DOHH2 (cell line): ENCODE measurements around the gene MMADHC.

Source experiments
- H3F3A ChIP-seq: fragments of 200-600 bp; sonication (generic), shearing (Covaris generic); 2 replicates; pipeline ENCODE4 v1.6.0; 2016; ENCODE audit warnings: antibody characterized with exemption, mild to moderate bottlenecking; ENCODE audit not compliant: control insufficient read depth, insufficient read depth
- H3K27ac ChIP-seq: fragments of 200-600 bp; sonication (generic); 2 replicates; pipeline ENCODE4 v1.5.1; 2014; ENCODE audit warnings: low read depth, mild to moderate bottlenecking, low read length, moderate library complexity
- H3K27me3 ChIP-seq: fragments of 200-600 bp; sonication (generic); 2 replicates; pipeline ENCODE4 v1.6.1; 2014; ENCODE audit warnings: mild to moderate bottlenecking, low read length, mixed read lengths; ENCODE audit not compliant: control insufficient read depth
- H3K36me3 ChIP-seq: fragments of 200-600 bp; sonication (generic); 2 replicates; pipeline ENCODE4 v1.6.1; 2014; ENCODE audit warnings: mild to moderate bottlenecking, low read length, moderate library complexity, mixed read lengths; ENCODE audit not compliant: control insufficient read depth
- H3K4me1 ChIP-seq: fragments of 200-600 bp; sonication (generic); 2 replicates; pipeline ENCODE4 v1.6.1; 2014; ENCODE audit warnings: mild to moderate bottlenecking, low read length, mixed read lengths; ENCODE audit not compliant: control insufficient read depth
- H3K4me2 ChIP-seq: fragments of 200-600 bp; sonication (generic); 2 replicates; pipeline ENCODE4 v1.6.0; 2014; ENCODE audit warnings: mild to moderate bottlenecking, low read length, moderate library complexity
- H3K4me3 ChIP-seq: fragments of 200-600 bp; sonication (generic); 2 replicates; pipeline ENCODE4 v1.5.1; 2014; ENCODE audit warnings: mild to moderate bottlenecking, low read length, mixed read lengths
- H3K79me2 ChIP-seq: fragments of 200-600 bp; sonication (generic); 2 replicates; pipeline ENCODE4 v1.6.1; 2014; ENCODE audit warnings: mild to moderate bottlenecking, low read length, mixed read lengths; ENCODE audit not compliant: control insufficient read depth
- H3K9me2 ChIP-seq: fragments of 200-600 bp; sonication (generic); replicated peaks from 2 replicates; pipeline ENCODE4 v1.6.1; 2014; ENCODE audit warnings: mild to moderate bottlenecking, low read length, mixed read lengths; ENCODE audit not compliant: control insufficient read depth
- H3K9me3 ChIP-seq: fragments of 200-600 bp; sonication (generic); 2 replicates; pipeline ENCODE4 v1.6.1; 2014; ENCODE audit warnings: antibody characterized with exemption, low read length, mixed read lengths; ENCODE audit not compliant: control insufficient read depth, insufficient read depth
- H4K20me1 ChIP-seq: fragments of 200-600 bp; sonication (generic); 2 replicates; pipeline ENCODE4 v1.6.0; 2014; ENCODE audit warnings: low read depth, mild to moderate bottlenecking, antibody characterized with exemption, low read length, moderate library complexity; ENCODE audit not compliant: control insufficient read depth, insufficient read depth
- CTCF ChIP-seq: fragments of 200-600 bp; sonication (generic); IDR thresholded peaks from one replicate; pipeline ENCODE4 v1.5.1; 2014; ENCODE audit warnings: antibody characterized with exemption, mild to moderate bottlenecking, low read depth, low read length; ENCODE audit not compliant: poor library complexity, severe bottlenecking
- EZH2phosphoT487 ChIP-seq: fragments of 200-600 bp; sonication (generic); IDR thresholded peaks from 2 replicates; pipeline ENCODE4 v1.6.1; 2017; ENCODE audit warnings: borderline replicate concordance, mild to moderate bottlenecking, antibody characterized with exemption, low read length, moderate library complexity, mixed read lengths

Gene MMADHC

GRCh38 chr2:149629026-149629425 is 41.5 kb upstream of the MMADHC start:
- Histone ChIP-seq H3K9me2 (no peaks in the 10 kb centered on the region), H3K27me3 (0 out of 2 replicates have a peak, but pooled peaks cover 3% of the 10 kb centered on the region), H3K27ac (no peak overlapping the region), H4K20me1 (no peaks in the 10 kb centered on the region), H3K36me3 (no peaks in the 10 kb centered on the region), H3K79me2 (no peaks in the 10 kb centered on the region), H3K4me1 (no peaks in the 10 kb centered on the region), H3K9me3 (no peaks in the 10 kb centered on the region), H3F3A (no peaks in the 10 kb centered on the region), H3K4me3 (no peak overlapping the region), H3K4me2 (no peak overlapping the region)
- TF ChIP-seq EZH2phosphoT487 (no peak), CTCF (no peak)

DNA sequence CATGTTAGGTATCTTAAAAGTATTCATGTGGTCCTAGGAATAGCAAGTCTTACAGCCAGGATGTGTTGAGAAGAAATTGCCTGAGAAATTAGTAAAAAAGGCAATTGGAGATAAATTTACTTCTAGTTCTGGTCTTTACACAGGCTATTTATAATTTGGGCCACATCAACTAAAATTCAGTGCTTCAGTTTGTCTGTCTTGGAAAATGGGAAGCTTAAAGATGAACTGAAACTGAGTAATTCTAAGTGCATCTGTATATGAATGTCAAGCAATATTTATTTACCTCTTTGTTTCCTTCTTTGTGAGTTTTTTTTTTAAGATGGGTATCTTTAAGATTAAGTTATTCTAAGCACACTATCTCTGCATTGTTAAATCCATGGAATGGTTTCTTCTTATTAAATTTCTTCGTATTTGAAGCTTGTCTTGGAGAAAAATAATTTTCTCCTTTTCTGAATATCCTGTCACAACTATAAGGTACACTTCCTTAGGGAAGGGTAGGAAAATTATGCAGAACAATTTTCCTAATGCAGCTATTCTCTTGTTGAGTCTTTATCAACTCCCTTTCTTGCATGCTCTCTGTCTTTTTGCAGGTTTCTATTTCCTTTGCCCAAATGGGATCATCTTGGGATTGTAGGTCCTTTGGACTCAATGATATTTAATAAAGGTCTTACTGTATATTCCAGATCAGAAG is 39.7 kb upstream of the MMADHC start:
- Histone ChIP-seq H4K20me1 (no peaks in the 10 kb centered on the region), H3K27ac (no peak overlapping the region), H3F3A (no peaks in the 10 kb centered on the region), H3K27me3 (0 out of 2 replicates have a peak, but pooled peaks cover 3% of the 10 kb centered on the region), H3K4me2 (no peak overlapping the region), H3K9me3 (no peaks in the 10 kb centered on the region), H3K36me3 (no peaks in the 10 kb centered on the region), H3K9me2 (no peaks in the 10 kb centered on the region), H3K79me2 (no peaks in the 10 kb centered on the region), H3K4me3 (no peak overlapping the region), H3K4me1 (no peaks in the 10 kb centered on the region)
- no peak for TF ChIP-seq EZH2phosphoT487
- no peak for TF ChIP-seq CTCF

- no peaks in the 10 kb centered on the region for H3K9me2 ChIP-seq
- H3K27ac ChIP-seq: no peak overlapping the region
- no peaks in the 10 kb centered on the region for H3K79me2 ChIP-seq
- no peaks in the 10 kb centered on the region for H3K36me3 ChIP-seq
- no peaks in the 10 kb centered on the region for H4K20me1 ChIP-seq
- H3K4me1 ChIP-seq: no peaks in the 10 kb centered on the region
- TF ChIP-seq CTCF (no peak), EZH2phosphoT487 (no peak)
- no peaks in the 10 kb centered on the region for H3F3A ChIP-seq
- no peaks in the 10 kb centered on the region for H3K9me3 ChIP-seq
- H3K4me2 ChIP-seq: no peak overlapping the region
- 0 out of 2 replicates have a peak, but pooled peaks cover 3% of the 10 kb centered on the region for H3K27me3 ChIP-seq
- no peak overlapping the region for H3K4me3 ChIP-seq
Observed at GRCh38 chr2:149625671-149626070, 38.1 kb upstream of the MMADHC start.
